ENCODE results near the gene PNKP. TPM values are rescaled to one million over a fixed set of nuclear protein-coding genes. Genes with fewer than 3 reads are reported as not detected.

The PNKP gene
- 10 to 100 TPM; 33.3 to 42.3 (median 36.3) TPM for total RNA-seq

DNA sequence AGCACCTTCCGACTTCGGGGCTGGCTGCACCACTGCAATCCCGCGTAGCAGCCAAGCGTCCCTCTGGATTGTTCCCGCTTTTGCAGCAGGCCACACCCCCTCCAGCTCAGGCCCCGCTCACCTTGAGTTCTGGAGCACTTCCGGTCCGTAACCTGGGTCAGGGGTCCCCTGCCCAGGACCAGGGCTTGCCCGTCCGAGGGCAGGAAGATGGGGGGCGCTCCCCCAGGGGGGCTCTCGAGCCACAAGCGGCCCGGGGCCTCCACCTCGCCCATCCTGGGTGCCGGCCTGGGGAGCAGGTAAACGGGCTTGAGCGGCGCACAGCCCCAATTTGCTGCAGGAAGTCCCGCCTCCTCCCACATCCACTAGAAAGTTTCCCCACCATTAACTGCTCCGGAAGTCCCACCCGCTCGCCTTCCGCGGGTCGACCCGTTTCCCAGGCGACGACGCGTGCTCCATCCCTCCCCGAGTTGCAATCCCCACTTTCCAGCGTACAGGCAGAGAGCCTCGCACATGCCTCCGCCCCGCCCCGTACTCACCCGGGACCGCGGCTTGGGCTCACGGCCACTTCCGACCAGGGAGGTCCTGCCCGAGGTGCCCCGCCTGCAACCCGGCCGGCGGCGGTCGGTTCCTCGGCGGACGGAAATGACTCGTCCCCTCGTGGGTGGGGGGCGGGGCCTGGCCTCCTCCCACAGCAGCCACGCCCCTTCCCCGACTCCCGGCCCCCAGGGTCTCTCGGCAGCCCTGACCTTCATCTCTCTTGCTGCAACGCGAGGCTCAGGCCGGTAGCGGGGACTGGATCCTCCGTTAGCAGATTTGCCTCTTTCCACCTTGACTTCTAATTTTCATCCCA is at the start of gene PNKP:
Gene PNKP, minus strand, starts transcription at position 644 of the 850 bp plus-strand sequence. Its CDS starts 372 bp downstream, at position 272.
- H3K9me3 ChIP-seq: no peaks in the 10 kb centered on the region
- intact Hi-C loops (cut with DNase I): no loop called here
- H3K4me3 ChIP-seq: peak within 1 kb of the TSS; percentile 74 to 88 (median 82)
- H3K4me1 ChIP-seq: peaks cover 23 to 70% (median 43%) of the 10 kb centered on the region in 3 donors
- H3K36me3 ChIP-seq: peaks cover under 1 to 44% (median 21%) of the 10 kb centered on the region in 3 donors
- peak; percentile 84 for DNase-seq
- WGBS, 2 donors: 0 to 2% methylated on average over 9 to 21 of the region's 65 CpGs
- no peaks in the 10 kb centered on the region for H3K27me3 ChIP-seq
- TF ChIP-seq, protein P1, sequence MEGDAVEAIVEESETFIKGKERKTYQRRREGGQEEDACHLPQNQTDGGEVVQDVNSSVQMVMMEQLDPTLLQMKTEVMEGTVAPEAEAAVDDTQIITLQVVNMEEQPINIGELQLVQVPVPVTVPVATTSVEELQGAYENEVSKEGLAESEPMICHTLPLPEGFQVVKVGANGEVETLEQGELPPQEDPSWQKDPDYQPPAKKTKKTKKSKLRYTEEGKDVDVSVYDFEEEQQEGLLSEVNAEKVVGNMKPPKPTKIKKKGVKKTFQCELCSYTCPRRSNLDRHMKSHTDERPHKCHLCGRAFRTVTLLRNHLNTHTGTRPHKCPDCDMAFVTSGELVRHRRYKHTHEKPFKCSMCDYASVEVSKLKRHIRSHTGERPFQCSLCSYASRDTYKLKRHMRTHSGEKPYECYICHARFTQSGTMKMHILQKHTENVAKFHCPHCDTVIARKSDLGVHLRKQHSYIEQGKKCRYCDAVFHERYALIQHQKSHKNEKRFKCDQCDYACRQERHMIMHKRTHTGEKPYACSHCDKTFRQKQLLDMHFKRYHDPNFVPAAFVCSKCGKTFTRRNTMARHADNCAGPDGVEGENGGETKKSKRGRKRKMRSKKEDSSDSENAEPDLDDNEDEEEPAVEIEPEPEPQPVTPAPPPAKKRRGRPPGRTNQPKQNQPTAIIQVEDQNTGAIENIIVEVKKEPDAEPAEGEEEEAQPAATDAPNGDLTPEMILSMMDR (IDR thresholded peaks at IDR 0.05): no peak
- peak in 3 of 4 donors; percentile 20 to 74 (median 26) for TF ChIP-seq POLR2A (IDR thresholded peaks at IDR 0.05)
- H3K27ac ChIP-seq: peak within 1 kb of the TSS; percentile 87 to 97 (median 94)

DNA sequence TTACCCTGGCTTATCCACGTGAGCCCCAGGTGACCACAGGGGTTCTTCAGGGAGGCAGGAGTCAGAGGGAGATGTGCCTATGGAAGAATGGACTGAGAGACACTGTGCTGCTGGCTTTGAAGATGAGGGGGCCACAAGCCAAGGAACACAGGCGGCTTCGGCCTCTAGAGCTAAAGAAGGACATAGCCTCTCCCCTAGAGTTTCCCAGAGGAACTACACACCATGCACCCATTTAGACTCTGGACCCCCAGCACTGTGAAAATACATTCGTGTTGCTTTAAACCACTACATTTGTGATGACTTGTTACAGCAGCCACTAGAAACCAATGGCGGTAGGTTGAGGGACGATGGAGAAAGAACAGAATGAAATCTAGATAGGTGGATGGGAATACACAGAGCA is 47.9 kb upstream of the PNKP start:
- DNase-seq: no peak
- Histone ChIP-seq H3K27me3 (no peaks in the 10 kb centered on the region), H3K9me3 (no peaks in the 10 kb centered on the region), H3K27ac (no peak overlapping the region), H3K36me3 (peaks cover 0 to 78% (median 4%) of the 10 kb centered on the region in 3 donors), H3K4me3 (no peak overlapping the region), H3K4me1 (peaks cover 3 to 21% (median 12%) of the 10 kb centered on the region in 3 donors)
- 94 to 98% methylated on average over 6 of the region's 6 CpGs for WGBS, 2 donors
- no peak for TF ChIP-seq POLR2A (IDR thresholded peaks at IDR 0.05)
- TF ChIP-seq, protein P1 (IDR thresholded peaks at IDR 0.05): no peak
- intact Hi-C loops (cut with DNase I): no loop called here

DNA sequence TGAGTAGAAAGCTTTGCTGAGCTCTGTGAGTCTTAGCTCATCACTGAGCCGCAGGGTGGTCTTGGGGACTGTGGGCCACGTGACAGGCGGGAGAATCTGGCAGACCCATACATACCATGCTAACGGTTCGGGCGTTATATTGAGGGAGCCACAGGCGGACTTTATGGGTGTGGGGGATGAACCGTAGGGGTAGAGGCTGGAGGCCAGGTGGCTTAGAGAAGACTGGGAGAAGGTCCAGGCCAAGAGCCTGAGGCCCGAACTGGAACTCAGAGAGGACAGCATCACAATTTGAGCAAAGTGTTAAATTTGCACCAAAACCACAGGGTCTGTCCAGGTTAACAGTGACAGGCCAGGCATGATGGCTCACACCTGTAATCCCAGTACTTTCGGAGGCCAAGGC is 46.3 kb upstream of the PNKP start:
- Histone ChIP-seq H3K9me3 (no peaks in the 10 kb centered on the region), H3K27ac (no peak overlapping the region), H3K4me1 (peaks cover 3 to 15% (median 12%) of the 10 kb centered on the region in 3 donors), H3K4me3 (no peak overlapping the region), H3K27me3 (no peaks in the 10 kb centered on the region), H3K36me3 (peaks cover 6 to 86% (median 19%) of the 10 kb centered on the region in 3 donors)
- 85 to 86% methylated on average over 5 to 9 of the region's 10 CpGs for WGBS, 2 donors
- intact Hi-C loops (cut with DNase I): no loop called here
- no peak for DNase-seq
- TF ChIP-seq, protein P1 (IDR thresholded peaks at IDR 0.05): no peak
- TF ChIP-seq POLR2A (IDR thresholded peaks at IDR 0.05): no peak

DNA sequence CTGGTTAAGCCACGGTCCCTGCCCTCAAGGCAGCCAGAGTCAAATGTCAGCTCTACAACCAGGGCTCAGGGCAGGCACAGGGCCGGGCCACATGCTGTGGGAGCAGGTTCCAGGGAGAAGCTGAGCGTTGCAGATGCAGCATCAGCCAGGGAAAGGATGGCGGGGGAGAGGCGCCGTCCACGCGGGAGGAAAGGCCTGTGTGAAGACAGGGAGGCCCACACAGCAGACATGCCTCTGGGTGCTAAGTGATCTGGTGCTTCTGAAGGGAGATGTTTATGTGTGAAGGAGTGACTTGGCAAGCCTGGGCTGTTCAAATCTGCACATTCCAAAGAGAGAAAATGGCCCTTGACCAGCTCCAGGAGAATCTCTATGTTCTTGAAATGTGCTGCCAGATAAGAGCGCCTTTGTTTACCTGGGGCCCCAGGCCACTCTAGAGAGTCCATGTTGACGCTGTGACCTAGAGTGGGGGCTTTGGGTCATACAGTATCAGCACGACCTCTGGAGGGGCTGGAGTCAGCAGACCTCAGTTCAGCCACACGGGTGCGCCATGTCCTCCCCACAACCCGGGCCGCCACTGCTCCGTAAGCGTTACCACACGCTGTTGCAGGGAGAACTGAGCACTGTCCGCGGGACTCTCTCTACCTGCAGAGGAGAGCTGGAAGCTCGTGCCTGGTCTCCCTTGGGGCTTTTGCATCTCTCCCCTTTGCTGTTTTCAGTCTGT is 45.7 kb upstream of the PNKP start:
- intact Hi-C loops (cut with DNase I): no loop called here
- H3K4me1 ChIP-seq: peaks cover 3 to 15% (median 12%) of the 10 kb centered on the region in 3 donors
- no peak for TF ChIP-seq POLR2A (IDR thresholded peaks at IDR 0.05)
- TF ChIP-seq, protein P1 (IDR thresholded peaks at IDR 0.05): no peak
- H3K27ac ChIP-seq: no peak overlapping the region
- peaks cover 12 to 86% (median 25%) of the 10 kb centered on the region in 3 donors for H3K36me3 ChIP-seq
- no peaks in the 10 kb centered on the region for H3K27me3 ChIP-seq
- no peak overlapping the region for H3K4me3 ChIP-seq
- WGBS, 2 donors: 85 to 91% methylated on average over 15 to 17 of the region's 21 CpGs
- no peaks in the 10 kb centered on the region for H3K9me3 ChIP-seq
- no peak for DNase-seq

Measured in esophagus squamous epithelium (tissue), 5 donors.